Measurements from ENCODE around the gene PRUNE2. TPM values are rescaled to one million over a fixed set of nuclear protein-coding genes. Genes with fewer than 3 reads are reported as not detected.

The PRUNE2 gene
- total and polyA plus RNA-seq, 2 of the 13 experiments (the other 11 are each of a cell fraction or from before 2014, with no cell fraction given), result 0.02 TPM; not detected in 1

- TF ChIP-seq PATZ1 (CRISPR knock-in tag; IDR thresholded peaks at IDR 0.05), result no peak
Observed at GRCh38 chr9:76810377-76810957, 95.4 kb downstream of the PRUNE2 start (continued).

- no peaks in the 10 kb centered on the region for H3K4me1 ChIP-seq (ENCODE audit: insufficient read depth, low read length)
- no peak for DNase-seq (ENCODE audit: low spot score)
- intact Hi-C loops (cut with micrococcal nuclease; ENCODE audit: unreplicated experiment) (no loop called here), in situ Hi-C loops (cut with HindIII; ENCODE audit: extremely low pct_ligation_motif_present, low pct_unique_long_range_greater_than_20kb) (loop anchor here (10.0 to 25.0 kb wide), 2 partner anchors 176 to 354 kb away; no protein-coding TSS in a partner anchor)
- no peak for ATAC-seq
- 2% methylated on average over 5 of the region's 5 CpGs for WGBS (ENCODE audit: low lambda C conversion rate)
- H2AFZ ChIP-seq (ENCODE audit: low read length), result no peak overlapping the region
- CTCF ChIA-PET (ENCODE audit: low intra/inter-chr PET ratio, low total read pairs), result no interaction called here
- no peak overlapping the region for H3K4me3 ChIP-seq (replicated peaks in 1 of 3; ENCODE audit: insufficient read depth in 1 of 3, low read depth in 2 of 3, low read length in 3 of 3)
- peaks cover 0 to 12% of the 10 kb centered on the region in 2 experiments; a peak in 2 of 5 replicates for H3K27me3 ChIP-seq (ENCODE audit: control insufficient read depth in 1 of 2, insufficient read depth in 2 of 2, low read length in 2 of 2)
- no peaks in the 10 kb centered on the region for H4K20me1 ChIP-seq (ENCODE audit: insufficient read depth, low read length)
- TF ChIP-seq PATZ1 (CRISPR knock-in tag; IDR thresholded peaks at IDR 0.05), result no peak
- no peak for TF ChIP-seq THAP8 (CRISPR knock-in tag; IDR thresholded peaks at IDR 0.05; ENCODE audit: borderline replicate concordance)
- no peak for TF ChIP-seq ZNF512 (CRISPR knock-in tag; IDR thresholded peaks at IDR 0.05)
- no peak for TF ChIP-seq ZNF501 (CRISPR knock-in tag; IDR thresholded peaks at IDR 0.05)
- no peak for TF ChIP-seq PAWR (CRISPR knock-in tag; IDR thresholded peaks at IDR 0.05; ENCODE audit: borderline replicate concordance)
- no TSS peak for BruUV-seq (replicated peaks)
- POLR2A ChIA-PET, result no interaction called here
- no peak overlapping the region for H3K4me2 ChIP-seq (ENCODE audit: low read depth, low read length)
- H3K27ac ChIP-seq (ENCODE audit: extremely low read length, insufficient read depth, low read length), result no peak overlapping the region
- H3K9ac ChIP-seq (ENCODE audit: insufficient read depth, low read depth, low read length), result no peak overlapping the region
- no peak for FAIRE-seq
- H3K9me3 ChIP-seq (ENCODE audit: low read length), result no peaks in the 10 kb centered on the region
- no peaks in the 10 kb centered on the region for H3K36me3 ChIP-seq (replicated peaks in 1 of 2; ENCODE audit: control insufficient read depth in 1 of 2, insufficient read depth in 2 of 2, low read length in 2 of 2)
- H3K79me2 ChIP-seq (ENCODE audit: insufficient read depth, low read length), result no peaks in the 10 kb centered on the region
Observed at GRCh38 chr9:76808636-76809035, 97.3 kb downstream of the PRUNE2 start.

All from HepG2 (cell line).